HG02885 (cell line): ENCODE data around the gene IFT80.

Experiments used
- ATAC-seq: cut with Tn5 transposase; IDR thresholded peaks from one replicate; pipeline ENCODE4 v1.9.1; 2021; ENCODE audit warnings: mild to moderate bottlenecking; ENCODE audit not compliant: unreplicated experiment, poor library complexity

IFT80 gene

GRCh38 chr3:160401291-160402095, 2.5 kb upstream of the IFT80 start:
- ATAC-seq, result no peak

DNA sequence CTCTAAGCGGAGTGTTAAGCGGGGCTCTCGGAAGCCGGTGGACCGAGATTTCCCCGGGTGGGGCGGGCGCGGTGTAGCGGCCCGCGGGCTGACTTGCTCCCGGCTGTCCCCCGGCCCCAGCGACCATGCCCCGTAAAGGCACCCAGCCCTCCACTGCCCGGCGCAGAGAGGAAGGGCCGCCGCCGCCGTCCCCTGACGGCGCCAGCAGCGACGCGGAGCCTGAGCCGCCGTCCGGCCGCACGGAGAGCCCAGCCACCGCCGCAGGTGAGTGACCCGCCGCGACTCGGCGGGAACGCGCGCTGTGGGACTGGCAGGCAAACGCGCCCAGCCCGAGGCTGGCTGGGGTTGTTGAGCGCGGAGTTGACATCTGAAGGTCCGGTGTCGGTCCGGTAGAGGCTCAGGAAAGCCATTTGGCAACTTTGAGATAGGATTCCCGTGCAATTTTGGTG, 1.7 kb upstream of the IFT80 start:
- no peak for ATAC-seq

DNA sequence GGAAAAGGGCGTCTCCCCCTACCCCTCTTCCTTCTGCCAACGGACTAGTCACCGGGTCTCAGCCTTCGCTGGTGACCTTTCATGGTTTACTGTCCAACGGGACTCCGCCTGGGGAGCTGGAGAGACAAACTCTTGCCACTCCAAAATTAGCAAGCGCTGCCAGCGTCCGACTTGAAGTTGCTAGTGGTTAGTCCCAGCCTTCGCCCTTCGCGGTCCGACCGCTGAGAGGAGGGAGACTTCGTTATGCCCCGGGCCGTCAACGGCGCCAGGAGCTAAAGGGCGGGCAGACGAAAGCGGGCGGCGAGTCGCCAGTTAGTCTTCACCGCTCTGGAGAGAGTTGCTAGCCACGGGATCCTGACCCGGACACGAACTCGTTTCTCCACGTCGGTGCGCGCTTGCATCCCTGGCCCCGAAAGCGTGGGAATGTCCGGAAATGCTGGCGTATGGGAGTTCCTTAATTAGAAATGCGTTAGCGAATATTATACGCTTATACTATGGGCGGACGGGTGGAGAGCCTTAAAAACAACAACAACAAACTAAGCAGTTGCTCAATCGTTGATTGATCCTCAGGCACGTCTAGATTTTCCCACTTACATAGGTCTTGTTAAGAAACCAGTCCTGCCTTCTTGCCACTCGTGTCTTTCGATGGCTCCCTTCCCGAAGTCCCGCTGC, 1.1 kb upstream of the IFT80 start:
- ATAC-seq, result peak; percentile 6

GRCh38 chr3:160398820-160399124, 253 bp downstream of the IFT80 start:
- peak; percentile 9 for ATAC-seq

DNA sequence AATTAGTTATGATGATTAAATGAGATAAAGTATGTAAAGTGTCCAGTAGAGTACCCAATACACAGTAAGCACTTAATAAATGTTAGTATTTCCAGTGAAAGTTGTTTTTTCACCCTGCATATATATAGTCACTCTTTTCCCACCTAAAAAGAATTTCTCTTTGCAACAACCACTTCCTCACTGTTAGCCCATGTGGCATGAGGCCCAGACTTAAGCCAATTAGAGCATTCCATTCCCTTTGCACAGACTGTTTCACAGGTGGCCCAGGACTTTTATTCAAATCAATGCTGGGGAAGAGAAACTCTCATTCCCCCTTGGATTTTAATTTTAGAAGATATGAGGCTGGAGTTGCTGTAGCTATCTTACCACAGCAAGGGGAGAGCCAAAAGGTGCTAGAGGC, 3.7 kb downstream of the IFT80 start:
- no peak for ATAC-seq

DNA sequence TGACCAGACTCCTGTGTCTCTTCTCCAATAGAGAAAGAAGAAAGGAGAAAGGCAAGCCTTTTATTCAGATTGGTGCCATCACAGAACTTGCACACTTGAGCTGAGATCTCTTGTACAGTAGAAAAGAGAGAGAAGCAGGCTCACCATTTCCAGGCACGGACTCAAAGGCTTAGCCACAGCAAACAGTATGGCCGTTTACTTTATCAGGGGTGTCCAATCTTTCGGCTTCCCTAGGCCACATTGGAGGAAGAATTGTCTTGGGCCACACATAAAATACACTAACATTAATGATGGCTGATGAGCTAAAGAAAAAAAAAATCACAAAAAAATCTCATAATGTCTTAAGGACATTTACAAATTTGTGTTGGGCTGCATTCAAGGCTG, 5.0 kb downstream of the IFT80 start:
- no peak for ATAC-seq

DNA sequence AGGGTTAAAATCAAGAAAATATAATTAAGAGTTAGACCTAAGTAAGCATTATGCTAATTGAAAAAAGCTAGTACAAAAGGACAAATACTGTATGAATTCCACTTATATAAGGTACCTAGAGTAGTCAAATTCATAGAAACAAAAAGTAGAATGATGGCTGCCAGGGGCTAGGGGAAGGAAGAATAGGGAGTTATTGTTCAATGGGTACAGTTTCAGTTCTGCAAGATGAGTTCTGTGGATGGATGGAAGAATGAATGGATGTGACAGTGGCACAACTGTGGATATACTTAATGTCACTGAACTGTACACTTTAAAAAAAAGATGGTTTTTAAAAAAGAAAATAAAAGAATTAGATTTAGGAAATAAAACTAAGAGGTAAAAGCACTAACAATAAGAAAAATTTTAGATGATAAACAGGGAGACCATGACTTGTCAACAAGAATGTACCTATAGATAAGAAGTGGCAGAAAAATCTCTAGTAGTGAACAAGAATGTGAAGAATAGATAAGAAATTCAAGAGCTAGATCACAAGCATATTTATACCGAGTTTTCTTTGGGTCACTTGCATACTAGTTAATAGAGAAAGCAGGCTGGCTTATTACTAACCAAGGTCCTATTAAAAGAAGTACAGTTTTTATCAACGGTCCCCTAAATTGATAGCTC, 5.5 kb downstream of the IFT80 start:
- no peak for ATAC-seq

DNA sequence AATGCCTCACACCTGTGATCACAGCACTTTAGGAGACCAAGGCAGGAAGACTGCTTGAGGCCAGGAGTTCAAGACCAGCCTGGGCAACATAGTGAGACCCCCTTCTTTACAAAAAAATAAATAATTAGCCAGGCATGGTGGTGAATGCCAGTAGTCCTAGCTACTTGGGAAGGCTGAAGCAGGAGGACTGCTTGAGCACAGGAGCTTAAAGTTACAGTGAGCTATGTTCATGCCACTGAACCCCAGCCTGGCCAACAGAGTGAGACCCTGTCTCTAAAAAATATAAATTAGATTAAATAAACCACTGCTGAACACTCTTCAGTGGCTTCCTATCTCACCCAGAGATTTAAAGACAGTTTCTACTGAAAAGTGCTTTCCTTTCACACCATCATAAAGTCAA, 6.2 kb downstream of the IFT80 start:
- ATAC-seq, result no peak

DNA sequence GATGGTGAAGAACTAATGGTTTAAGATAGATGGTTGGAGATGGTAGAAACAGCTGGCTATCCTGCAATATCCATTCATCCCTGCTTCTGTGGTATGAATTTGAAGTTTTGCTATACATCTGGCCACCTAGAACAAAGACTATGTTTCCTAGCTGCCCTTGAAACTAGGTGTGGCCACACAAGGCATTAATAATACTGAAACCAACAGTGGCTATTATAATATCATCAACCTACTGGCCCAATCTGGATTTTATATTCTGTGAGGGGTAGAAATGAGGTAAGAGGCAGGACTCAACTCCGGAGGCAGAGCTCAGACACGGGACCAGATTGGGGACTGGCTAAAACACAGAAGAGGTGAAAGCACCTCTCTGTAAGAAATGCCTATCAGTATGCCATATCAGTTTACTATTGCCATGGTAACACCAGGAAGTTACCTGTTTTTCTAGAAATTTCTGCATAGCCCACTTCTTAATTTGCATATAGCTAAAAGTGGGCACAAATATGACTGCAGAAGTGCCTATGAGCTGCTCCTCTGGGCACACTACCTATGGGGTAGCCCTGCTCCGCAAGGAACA, 8.4 kb downstream of the IFT80 start:
- no peak for ATAC-seq

- ATAC-seq, result no peak
Observed at GRCh38 chr3:160384639-160385318, 14.2 kb downstream of the IFT80 start.

DNA sequence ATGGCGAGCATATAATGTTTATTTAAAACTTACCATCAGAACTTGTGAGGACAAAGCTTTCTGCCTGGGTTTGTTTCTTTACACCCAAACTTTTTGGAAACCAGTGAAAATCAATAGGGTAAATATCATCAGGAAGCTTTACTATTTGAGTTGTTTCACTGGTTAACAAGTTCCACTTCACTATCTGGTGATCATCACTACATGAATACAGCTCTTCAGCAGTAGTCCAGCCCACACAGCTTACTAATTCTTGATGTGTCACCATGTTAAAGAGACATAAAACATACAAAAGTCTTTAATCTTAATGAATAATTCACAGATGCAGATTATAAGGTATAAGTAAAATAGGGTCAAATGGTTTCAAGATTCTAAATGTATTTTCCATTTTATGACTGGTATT, 17.6 kb downstream of the IFT80 start:
- no peak for ATAC-seq

DNA sequence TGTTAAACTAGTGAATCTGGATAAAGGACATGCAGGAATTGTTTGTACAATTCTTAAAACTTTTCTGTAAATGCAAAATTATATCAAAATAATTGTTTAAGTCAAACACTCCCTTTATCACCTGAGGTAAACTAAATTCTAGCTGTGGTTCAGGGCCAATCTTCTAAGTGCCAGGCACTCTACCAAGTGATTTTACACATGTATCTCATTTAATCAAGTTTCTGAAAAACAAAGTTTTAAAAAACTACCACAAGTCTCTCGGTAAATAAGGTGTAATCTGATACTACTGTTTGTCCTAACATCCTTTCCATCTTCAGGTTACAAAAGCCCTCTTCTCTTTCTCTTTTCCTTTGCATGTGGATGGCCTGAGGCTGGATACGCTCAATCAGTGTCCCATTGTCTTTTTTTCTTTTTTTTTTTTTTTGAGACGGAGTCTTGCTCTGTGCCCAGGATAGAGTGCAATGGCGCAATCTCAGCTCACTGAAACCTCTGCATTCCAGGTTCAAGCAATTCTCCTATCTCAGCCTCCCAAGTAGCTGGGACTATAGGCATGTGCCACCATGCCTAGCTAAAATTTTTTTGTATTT, 19.3 kb downstream of the IFT80 start:
- no peak for ATAC-seq

DNA sequence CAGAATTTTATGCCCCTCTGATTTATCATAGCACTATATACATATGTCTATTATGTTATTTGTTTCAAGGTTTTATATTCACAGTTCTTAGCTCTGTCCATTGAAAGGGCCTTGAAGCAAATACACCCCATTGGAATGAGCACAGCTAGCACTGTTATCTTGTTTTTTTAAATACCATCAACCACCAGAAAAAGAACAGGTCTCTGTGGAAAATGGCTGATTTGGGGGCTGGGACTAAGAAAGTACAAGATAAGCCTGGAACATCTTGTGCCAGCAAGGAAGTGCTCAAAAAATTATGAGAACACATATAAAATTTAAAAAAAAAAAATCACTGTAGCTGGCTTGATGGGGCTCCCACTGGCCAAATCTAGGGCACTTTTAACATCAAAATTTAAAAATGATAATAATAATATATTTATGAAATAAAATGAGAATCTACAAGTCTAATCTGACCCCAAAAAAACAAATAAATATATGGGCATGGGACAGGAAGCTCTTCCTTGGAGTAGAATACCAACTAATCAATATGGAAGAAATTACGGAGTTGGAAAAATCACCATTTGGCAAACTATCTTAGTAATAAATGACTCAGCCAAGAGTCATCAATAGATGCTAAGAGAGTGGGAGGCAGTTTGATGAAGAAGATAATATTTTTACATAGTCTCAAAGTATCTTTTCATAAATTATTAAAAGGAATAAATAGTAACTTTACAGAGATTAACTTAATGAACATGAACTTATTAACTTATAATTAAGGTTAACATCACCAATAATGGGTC, 20.5 kb downstream of the IFT80 start:
- no peak for ATAC-seq

- ATAC-seq, result no peak
Observed at GRCh38 chr3:160376681-160377080, 22.3 kb downstream of the IFT80 start.

GRCh38 chr3:160374925-160375324, 24.1 kb downstream of the IFT80 start:
- no peak for ATAC-seq

- ATAC-seq, result no peak
Observed at GRCh38 chr3:160374472-160374871, 24.6 kb downstream of the IFT80 start.

DNA sequence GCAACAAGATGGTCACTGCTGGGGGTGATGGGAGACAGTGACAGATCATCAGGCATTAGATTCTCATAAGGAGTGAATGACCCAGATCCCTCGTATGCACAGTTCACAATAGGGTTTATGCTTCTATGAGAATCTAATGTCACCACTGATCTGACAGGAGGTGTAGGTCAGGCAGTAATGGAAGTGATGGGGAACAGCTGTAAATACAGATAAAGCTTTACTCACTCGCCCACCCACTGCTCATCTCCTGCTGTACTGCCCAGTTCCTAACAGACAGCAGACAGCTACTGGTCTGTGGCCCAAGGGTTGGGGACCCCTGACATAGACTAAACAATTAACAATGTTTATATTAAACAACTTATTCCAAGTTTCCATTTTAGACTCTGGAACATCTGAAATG, 25.4 kb downstream of the IFT80 start:
- no peak for ATAC-seq

- ATAC-seq, result no peak
Observed at GRCh38 chr3:160372780-160373179, 26.2 kb downstream of the IFT80 start.

GRCh38 chr3:160370987-160371857, 27.8 kb downstream of the IFT80 start:
- no peak for ATAC-seq
